ENCODE measurements around the gene RPL41.
A peak's percentile ranks its signal among the peaks of the same experiment; 100 is the strongest.

Gene RPL41

GRCh38 chr12:56084958-56085543, 31.4 kb upstream of the RPL41 start:
- Histone ChIP-seq H3K27ac (ENCODE audit: extremely low read depth, low read depth, low read length) (no peak overlapping the region), H3K36me3 (ENCODE audit: control insufficient read depth in 2 of 2, insufficient read depth in 1 of 2, low read length in 2 of 2) (peaks cover 0 to 10% of the 10 kb centered on the region in 2 experiments; a peak in 2 of 3 replicates), H3K4me1 (ENCODE audit: control insufficient read depth, insufficient read depth, low read length) (no peaks in the 10 kb centered on the region; the same call in 1 of the 2 replicates), H3K9me3 (ENCODE audit: control insufficient read depth, insufficient read depth, low read depth, low read length) (no peaks in the 10 kb centered on the region), H3K4me3 (ENCODE audit: low read depth, low read length) (no peak overlapping the region)
- POLR2A ChIA-PET, result interaction anchor here (0.5 to 5.0 kb wide), 4 partner anchors 17 to 33 kb away, joined by 3 to 39 read pairs (median 6); partner anchors contain the start of genes PA2G4 and ZC3H10
- CTCF ChIA-PET, result interaction anchor here (0.5 to 1.7 kb wide), 18 partner anchors 8 to 384 kb away, joined by 3 to 9 read pairs (median 4); partner anchors contain the start of genes ESYT1, PA2G4 and ZC3H10
- no peak for TF ChIP-seq ZNF544 (tag by site-specific recombination; IDR thresholded peaks at IDR 0.05)
- no peak for TF ChIP-seq OVOL3 (tag by site-specific recombination; IDR thresholded peaks at IDR 0.05)
- TF ChIP-seq RBAK (tag by site-specific recombination; IDR thresholded peaks at IDR 0.05), result no peak
- TF ChIP-seq ZNF335 (tag by site-specific recombination; conservative IDR thresholded peaks at IDR 0.05), result no peak
- peak; percentile 56; the same call in 1 of the 2 replicates for TF ChIP-seq IKZF3 (tag by site-specific recombination; IDR thresholded peaks at IDR 0.05)
- no peak for TF ChIP-seq ZBTB1 (tag by site-specific recombination; IDR thresholded peaks at IDR 0.05)
- no peak for TF ChIP-seq PRDM10 (tag by site-specific recombination; IDR thresholded peaks at IDR 0.05)
- no peak for TF ChIP-seq ZNF558 (tag by site-specific recombination; IDR thresholded peaks at IDR 0.05)
- TF ChIP-seq ZSCAN30 (tag by site-specific recombination; IDR thresholded peaks at IDR 0.05), result 0 out of 2 replicates have a peak, but pooled peaks have one; percentile 48
- TF ChIP-seq ZNF629 (tag by site-specific recombination; IDR thresholded peaks at IDR 0.05), result no peak
- TF ChIP-seq ZNF747 (tag by site-specific recombination; IDR thresholded peaks at IDR 0.05), result no peak
- TF ChIP-seq GLI2 (tag by site-specific recombination; IDR thresholded peaks at IDR 0.05; ENCODE audit: borderline replicate concordance, low read depth), result no peak
- TF ChIP-seq ZNF280D (tag by site-specific recombination; IDR thresholded peaks at IDR 0.05), result no peak
- no peak for TF ChIP-seq ZSCAN16 (tag by site-specific recombination; IDR thresholded peaks at IDR 0.05)
- no peak for TF ChIP-seq SALL2 (tag by site-specific recombination; IDR thresholded peaks at IDR 0.05; ENCODE audit: borderline replicate concordance)
- TF ChIP-seq ZNF266 (tag by site-specific recombination; IDR thresholded peaks at IDR 0.05; ENCODE audit: low read depth), result no peak
- TF ChIP-seq ZNF561 (tag by site-specific recombination; IDR thresholded peaks at IDR 0.05; ENCODE audit: borderline replicate concordance), result peak; percentile 38; the same call in 1 of the 2 replicates
- TF ChIP-seq ZNF704 (tag by site-specific recombination; IDR thresholded peaks at IDR 0.05), result no peak
- TF ChIP-seq ATF2 (tag by site-specific recombination; IDR thresholded peaks at IDR 0.05; ENCODE audit: low read depth), result no peak
- TF ChIP-seq ZBTB17 (tag by site-specific recombination; IDR thresholded peaks at IDR 0.05), result no peak
- no peak for TF ChIP-seq KLF1 (tag by site-specific recombination; IDR thresholded peaks at IDR 0.05)
- no peak for TF ChIP-seq ZNF571 (tag by site-specific recombination; IDR thresholded peaks at IDR 0.05)
- no peak for TF ChIP-seq TCF7L2 (IDR thresholded peaks at IDR 0.05; ENCODE audit: borderline replicate concordance, low read depth, low read length)
- no peak for TF ChIP-seq ZNF140 (tag by site-specific recombination; IDR thresholded peaks at IDR 0.05)
- no peak for TF ChIP-seq REPIN1 (tag by site-specific recombination; IDR thresholded peaks at IDR 0.05; ENCODE audit: low read depth)
- no peak for TF ChIP-seq ZNF521 (tag by site-specific recombination; IDR thresholded peaks at IDR 0.05)
- TF ChIP-seq SCRT2 (tag by site-specific recombination; IDR thresholded peaks at IDR 0.05), result no peak
- TF ChIP-seq ZNF223 (tag by site-specific recombination; IDR thresholded peaks at IDR 0.05), result no peak

Measured in HEK293 (cell line).